Activated CD4-positive, alpha-beta memory T cell treated with anti-CD3 and anti-CD28 coated beads, Interleukin-2, amount 10 ng/mL, durations not matched to agents 7 days and 5 days (primary cell): ENCODE measurements around the gene TRMT6. TPM values are rescaled to one million over a fixed set of nuclear protein-coding genes. Genes with fewer than 3 reads are reported as not detected.

Source experiments
- CTCF ChIA-PET: fragments of 350-600 bp; sonication (Branson Sonifier 250); formaldehyde crosslinking; loops from one replicate; lab custom pipeline; 2021; ENCODE audit warnings: antibody characterized with exemption, inconsistent platforms; lab: Charles Lee
- POLR2A ChIA-PET: fragments of 350-600 bp; sonication (Branson Sonifier 250); formaldehyde crosslinking; loops from one replicate; lab custom pipeline; 2021; ENCODE audit warnings: antibody characterized with exemption; lab: Charles Lee
- DNase-seq: peaks from one replicate; pipeline ENCODE4 v3.0.0-alpha.2; 2020
- H3K27ac Mint-ChIP-seq: one replicate; pipeline ENCODE4 v1.8.0; 2021; ENCODE audit warnings: mild to moderate bottlenecking, mixed read lengths
- H3K27me3 Mint-ChIP-seq: one replicate; pipeline ENCODE4 v1.8.0; 2021; ENCODE audit warnings: mixed read lengths
- H3K36me3 Mint-ChIP-seq: one replicate; pipeline ENCODE4 v1.8.0; 2021; ENCODE audit warnings: low read depth, mixed read lengths
- H3K4me1 Mint-ChIP-seq: one replicate; pipeline ENCODE4 v1.8.0; 2021; ENCODE audit warnings: mixed read lengths
- H3K4me3 Mint-ChIP-seq: one replicate; pipeline ENCODE4 v1.8.0; 2021; ENCODE audit warnings: mild to moderate bottlenecking, mixed read lengths
- H3K9me3 Mint-ChIP-seq: one replicate; pipeline ENCODE4 v1.8.0; 2021; ENCODE audit warnings: mixed read lengths
- total RNA-seq, 2 experiments: library from RNA; stranded (reverse); gene quantifications; one replicate each; pipeline ENCODE4 v1.2.3, GENCODE V29; 2021

Gene TRMT6
- total RNA-seq, 2 experiments from 2014 or later, result 17.0 to 19.1 TPM

DNA sequence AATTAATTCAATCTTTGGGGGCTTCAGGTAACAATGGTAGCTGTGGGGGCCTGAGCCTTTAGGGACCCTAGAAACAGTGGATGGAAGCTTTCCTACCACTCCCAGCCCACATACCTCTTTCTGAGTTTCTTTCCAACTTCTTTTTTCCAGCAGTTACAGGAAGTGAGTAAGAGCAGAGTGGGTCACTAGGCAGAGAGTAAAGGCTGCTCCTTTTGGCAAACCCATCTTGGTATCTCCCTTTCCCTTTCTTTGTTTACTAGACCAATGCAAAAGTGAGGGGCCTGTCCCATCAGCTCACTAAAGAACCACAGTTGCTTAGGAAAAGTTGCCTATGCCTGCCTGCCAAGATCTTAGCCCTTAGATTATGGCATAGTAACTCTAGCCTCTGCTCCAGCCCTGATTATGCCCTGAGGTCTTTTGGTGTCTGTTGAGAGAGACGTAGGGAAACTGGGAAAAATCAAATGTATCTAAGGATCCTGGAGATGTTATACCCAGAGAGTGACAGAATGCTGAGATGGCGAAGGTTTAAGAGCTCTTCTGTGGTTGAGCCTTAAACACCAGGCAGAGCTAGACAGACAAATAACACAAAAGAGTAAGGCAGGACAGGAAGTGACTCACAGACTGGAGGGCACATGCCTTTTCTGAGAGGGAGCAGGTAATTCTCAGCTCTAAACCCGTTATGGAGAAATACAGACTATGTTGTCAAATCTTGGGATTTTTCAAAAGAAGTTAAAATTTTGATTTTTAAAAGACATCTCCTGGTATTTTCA lies 31.3 kb downstream of the TRMT6 start:
- ChIA-PET CTCF (interaction anchor here (0.7 to 0.9 kb wide), 4 partner anchors 75 to 121 kb away, joined by 3 read pairs; no protein-coding TSS in a partner anchor), POLR2A (interaction anchor here (0.8 to 1.8 kb wide), 5 partner anchors 26 to 76 kb away, joined by 3 to 5 read pairs (median 3); no protein-coding TSS in a partner anchor)
- DNase-seq, result peak; percentile 32
- H3K27me3 Mint-ChIP-seq, result peaks cover 17% of the 10 kb centered on the region
- H3K36me3 Mint-ChIP-seq, result no peaks in the 10 kb centered on the region
- H3K9me3 Mint-ChIP-seq, result no peaks in the 10 kb centered on the region
- H3K4me1 Mint-ChIP-seq, result peaks cover 20% of the 10 kb centered on the region
- peak overlapping the region; percentile 4 for H3K27ac Mint-ChIP-seq
- H3K4me3 Mint-ChIP-seq, result no peak overlapping the region

DNA sequence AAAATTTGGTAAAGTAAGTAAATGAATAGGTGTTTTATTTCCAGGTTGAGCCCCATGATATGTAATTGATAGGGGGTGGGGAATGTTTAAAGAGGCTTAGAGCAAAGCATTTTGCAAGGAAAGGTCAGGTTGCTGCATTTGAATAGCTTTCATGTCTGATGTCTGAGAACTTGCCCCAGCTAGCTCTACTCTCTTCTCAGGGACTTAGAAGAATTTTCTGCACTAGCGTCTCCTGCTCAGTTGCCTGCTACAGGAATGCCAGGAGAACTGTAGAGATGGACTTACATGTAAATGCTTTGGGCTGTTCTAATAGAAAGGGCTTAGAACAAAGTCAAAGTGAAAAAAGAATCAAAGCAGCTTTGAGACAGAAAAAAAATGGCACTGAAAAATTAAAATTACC lies 35.5 kb downstream of the TRMT6 start:
- Mint-ChIP-seq H3K4me3 (no peak overlapping the region), H3K4me1 (peaks cover 24% of the 10 kb centered on the region), H3K27me3 (peaks cover 45% of the 10 kb centered on the region), H3K27ac (no peak overlapping the region), H3K9me3 (no peaks in the 10 kb centered on the region), H3K36me3 (no peaks in the 10 kb centered on the region)
- CTCF ChIA-PET, result no interaction called here
- POLR2A ChIA-PET, result interaction anchor here (0.6 kb wide), 1 partner anchor 165 kb away, joined by 3 read pairs; no protein-coding TSS in a partner anchor
- no peak for DNase-seq

DNA sequence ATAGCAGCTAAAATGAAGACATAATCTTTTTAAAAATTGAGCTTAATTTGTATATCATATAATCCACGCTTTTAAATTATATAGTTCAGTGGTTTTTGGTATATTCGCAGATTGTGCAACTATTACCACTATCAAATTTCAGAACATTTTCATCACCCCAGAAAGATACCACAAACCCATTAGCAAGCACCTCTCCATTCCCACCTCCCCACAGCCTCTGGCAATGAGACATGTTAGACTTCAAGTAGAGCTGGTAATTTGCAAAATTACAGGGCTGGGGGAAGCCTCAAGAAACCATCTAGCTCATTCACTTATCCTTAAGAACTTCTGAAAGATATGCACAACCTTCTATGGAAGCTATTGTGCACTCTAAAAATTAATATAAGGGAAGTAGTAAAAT lies 37.2 kb downstream of the TRMT6 start:
- DNase-seq, result no peak
- ChIA-PET POLR2A (no interaction called here), CTCF (no interaction called here)
- H3K4me3 Mint-ChIP-seq, result no peak overlapping the region
- H3K27me3 Mint-ChIP-seq, result peaks cover 53% of the 10 kb centered on the region
- H3K36me3 Mint-ChIP-seq, result no peaks in the 10 kb centered on the region
- peaks cover 12% of the 10 kb centered on the region for H3K4me1 Mint-ChIP-seq
- no peak overlapping the region for H3K27ac Mint-ChIP-seq
- H3K9me3 Mint-ChIP-seq, result no peaks in the 10 kb centered on the region

DNA sequence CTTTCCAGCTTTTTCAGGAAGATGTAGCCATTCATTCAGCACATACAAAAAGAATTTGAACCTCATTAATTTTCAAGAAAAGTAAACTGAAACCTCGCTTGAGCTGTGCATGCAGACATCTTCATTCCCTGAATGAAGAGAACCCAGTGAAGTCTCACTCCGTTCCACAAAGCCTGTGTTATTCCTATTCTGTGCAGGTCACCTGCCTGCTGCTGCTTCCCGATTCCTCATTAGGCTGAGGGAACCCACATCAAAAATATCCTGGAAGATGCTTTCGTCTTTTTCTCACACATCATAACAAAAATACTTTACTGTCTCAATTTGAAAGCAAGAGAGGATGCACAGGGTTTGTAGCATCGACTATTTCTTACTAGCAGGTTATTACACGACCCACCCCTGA lies 40.1 kb downstream of the TRMT6 start:
- no peak for DNase-seq
- peaks cover 53% of the 10 kb centered on the region for H3K27me3 Mint-ChIP-seq
- POLR2A ChIA-PET, result no interaction called here
- peaks cover 12% of the 10 kb centered on the region for H3K4me1 Mint-ChIP-seq
- no peaks in the 10 kb centered on the region for H3K36me3 Mint-ChIP-seq
- CTCF ChIA-PET, result no interaction called here
- H3K4me3 Mint-ChIP-seq, result no peak overlapping the region
- H3K27ac Mint-ChIP-seq, result no peak overlapping the region
- H3K9me3 Mint-ChIP-seq, result no peaks in the 10 kb centered on the region

DNA sequence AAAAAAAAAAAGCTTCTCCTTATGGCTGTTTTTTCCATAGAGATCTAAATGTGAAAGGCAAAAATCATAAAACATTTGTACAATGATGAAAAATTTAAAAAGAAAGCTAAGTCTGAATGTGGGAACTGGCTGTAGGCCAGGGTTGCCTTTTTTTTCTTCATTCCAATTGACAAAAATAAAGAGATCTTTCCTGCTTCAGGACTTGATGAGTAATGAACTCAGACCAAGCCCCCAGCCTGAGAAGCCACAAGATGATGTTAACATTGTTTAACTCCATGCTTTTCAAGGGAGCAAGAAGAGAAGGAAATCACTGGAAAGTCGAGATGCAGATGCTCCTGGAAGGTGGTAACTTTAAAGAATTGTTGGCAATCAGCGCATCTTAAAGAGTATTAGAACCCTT lies 41.4 kb downstream of the TRMT6 start:
- no peak for DNase-seq
- H3K36me3 Mint-ChIP-seq, result no peaks in the 10 kb centered on the region
- ChIA-PET CTCF (no interaction called here), POLR2A (no interaction called here)
- H3K9me3 Mint-ChIP-seq, result no peaks in the 10 kb centered on the region
- H3K27ac Mint-ChIP-seq, result no peak overlapping the region
- peaks cover 12% of the 10 kb centered on the region for H3K4me1 Mint-ChIP-seq
- peaks cover 47% of the 10 kb centered on the region for H3K27me3 Mint-ChIP-seq
- H3K4me3 Mint-ChIP-seq, result no peak overlapping the region

DNA sequence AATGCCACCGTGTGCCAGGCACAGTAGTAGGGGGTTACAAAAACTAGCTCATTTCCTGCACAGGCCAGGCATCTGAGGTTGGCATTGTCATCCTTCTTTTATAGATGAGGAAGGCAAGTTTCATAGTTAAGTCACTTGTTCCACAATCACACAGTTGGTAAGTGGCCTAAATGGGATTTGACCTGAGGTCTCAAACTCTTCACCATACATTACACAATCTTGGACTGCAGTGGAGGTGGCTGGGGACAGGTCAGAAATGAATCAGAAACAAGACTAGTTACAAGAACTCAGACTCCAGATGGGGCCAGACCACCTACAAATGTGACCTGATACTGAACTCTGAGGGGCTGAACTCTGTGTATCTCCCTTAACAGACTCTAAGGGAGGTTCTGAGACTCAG lies 49.4 kb downstream of the TRMT6 start:
- H3K9me3 Mint-ChIP-seq, result no peaks in the 10 kb centered on the region
- H3K27ac Mint-ChIP-seq, result no peak overlapping the region
- H3K4me1 Mint-ChIP-seq, result no peaks in the 10 kb centered on the region
- no peaks in the 10 kb centered on the region for H3K36me3 Mint-ChIP-seq
- peaks cover 15% of the 10 kb centered on the region for H3K27me3 Mint-ChIP-seq
- ChIA-PET CTCF (no interaction called here), POLR2A (no interaction called here)
- no peak overlapping the region for H3K4me3 Mint-ChIP-seq
- no peak for DNase-seq

DNA sequence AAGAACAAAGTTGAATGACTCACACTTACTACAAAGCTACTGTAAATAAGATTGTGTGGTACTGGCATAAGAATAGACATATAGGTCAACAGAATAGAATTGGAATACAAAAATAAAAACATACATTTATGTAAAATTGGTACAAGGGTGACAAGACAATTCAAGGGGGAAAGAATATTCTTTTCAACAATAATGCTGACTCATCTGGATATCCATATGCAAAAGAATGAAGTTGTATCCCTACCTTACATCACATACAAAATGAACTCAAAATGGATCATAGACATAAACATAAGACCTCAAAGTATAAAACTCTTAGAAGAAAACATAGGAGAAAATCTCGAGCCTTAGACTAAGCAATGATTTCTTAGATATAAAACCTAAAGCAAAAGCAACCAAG lies 50.9 kb downstream of the TRMT6 start:
- Mint-ChIP-seq H3K27ac (no peak overlapping the region), H3K36me3 (no peaks in the 10 kb centered on the region), H3K4me1 (no peaks in the 10 kb centered on the region), H3K4me3 (no peak overlapping the region), H3K27me3 (peaks cover 17% of the 10 kb centered on the region), H3K9me3 (no peaks in the 10 kb centered on the region)
- CTCF ChIA-PET, result no interaction called here
- POLR2A ChIA-PET, result no interaction called here
- DNase-seq, result no peak

DNA sequence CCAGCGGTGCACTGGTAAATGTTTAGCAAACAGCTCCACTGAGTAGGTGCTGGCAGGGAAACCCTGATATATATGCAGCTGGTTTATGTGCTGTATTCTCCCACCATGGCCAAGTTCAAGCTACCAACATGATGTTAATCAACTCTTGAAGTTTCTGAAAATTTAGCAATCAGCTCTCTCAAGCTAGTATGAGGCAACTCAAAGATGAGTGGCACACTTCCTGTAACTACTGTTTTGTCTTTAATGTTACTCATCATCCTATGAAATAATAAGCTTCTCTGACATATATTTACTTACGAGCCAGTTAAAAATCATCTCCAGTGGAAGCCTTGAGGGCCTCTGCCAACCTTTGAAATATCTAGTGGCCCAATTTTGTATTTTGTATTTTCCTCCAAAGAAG lies 54.7 kb downstream of the TRMT6 start:
- ChIA-PET POLR2A (no interaction called here), CTCF (no interaction called here)
- Mint-ChIP-seq H3K4me3 (no peak overlapping the region), H3K36me3 (no peaks in the 10 kb centered on the region), H3K27ac (no peak overlapping the region), H3K27me3 (peaks cover 18% of the 10 kb centered on the region), H3K4me1 (no peaks in the 10 kb centered on the region), H3K9me3 (no peaks in the 10 kb centered on the region)
- no peak for DNase-seq

DNA sequence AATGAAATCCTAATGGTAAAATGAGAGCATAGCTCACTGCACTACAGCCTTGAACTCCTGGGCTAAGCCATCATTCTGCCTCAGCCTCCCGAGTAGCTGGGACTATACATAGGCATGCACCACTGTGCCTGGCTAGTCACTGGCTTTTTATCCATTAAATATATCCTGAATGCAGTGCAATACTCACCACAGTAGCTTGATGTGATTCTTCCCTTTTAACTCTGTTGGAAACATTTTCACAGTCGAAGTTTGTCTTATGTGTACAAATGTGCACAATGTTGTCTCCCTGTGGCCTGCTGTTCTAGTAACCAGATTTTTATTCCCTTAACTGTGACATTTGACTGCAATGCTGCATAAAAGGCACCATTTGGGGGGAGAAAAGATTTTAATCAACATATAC lies 56.7 kb downstream of the TRMT6 start:
- no peaks in the 10 kb centered on the region for H3K4me1 Mint-ChIP-seq
- H3K36me3 Mint-ChIP-seq, result no peaks in the 10 kb centered on the region
- H3K9me3 Mint-ChIP-seq, result no peaks in the 10 kb centered on the region
- H3K27ac Mint-ChIP-seq, result no peak overlapping the region
- no peak overlapping the region for H3K4me3 Mint-ChIP-seq
- peaks cover 18% of the 10 kb centered on the region for H3K27me3 Mint-ChIP-seq
- DNase-seq, result no peak
- POLR2A ChIA-PET, result no interaction called here
- CTCF ChIA-PET, result no interaction called here

DNA sequence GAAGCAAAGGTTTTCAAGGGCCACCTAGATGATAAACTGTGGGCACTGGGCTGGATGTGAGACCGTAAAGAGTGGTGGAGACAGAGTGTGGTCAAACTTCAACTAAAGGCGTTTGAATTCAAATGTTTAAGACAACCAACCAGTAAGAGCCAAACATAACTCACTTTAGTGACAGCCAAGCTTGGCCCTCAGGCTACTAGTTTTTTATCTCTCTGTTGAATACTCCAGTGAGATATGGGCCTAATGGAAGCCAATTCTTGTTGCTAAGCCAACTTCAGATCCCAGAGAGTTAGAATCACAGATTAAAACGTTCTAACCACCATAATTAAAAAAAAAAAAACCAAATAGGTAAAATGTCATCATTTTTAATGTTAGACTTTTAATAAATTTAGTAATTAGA lies 57.3 kb downstream of the TRMT6 start:
- Mint-ChIP-seq H3K27me3 (peaks cover 18% of the 10 kb centered on the region), H3K27ac (no peak overlapping the region), H3K4me3 (no peak overlapping the region), H3K9me3 (no peaks in the 10 kb centered on the region), H3K4me1 (no peaks in the 10 kb centered on the region), H3K36me3 (no peaks in the 10 kb centered on the region)
- no peak for DNase-seq
- ChIA-PET POLR2A (no interaction called here), CTCF (no interaction called here)

DNA sequence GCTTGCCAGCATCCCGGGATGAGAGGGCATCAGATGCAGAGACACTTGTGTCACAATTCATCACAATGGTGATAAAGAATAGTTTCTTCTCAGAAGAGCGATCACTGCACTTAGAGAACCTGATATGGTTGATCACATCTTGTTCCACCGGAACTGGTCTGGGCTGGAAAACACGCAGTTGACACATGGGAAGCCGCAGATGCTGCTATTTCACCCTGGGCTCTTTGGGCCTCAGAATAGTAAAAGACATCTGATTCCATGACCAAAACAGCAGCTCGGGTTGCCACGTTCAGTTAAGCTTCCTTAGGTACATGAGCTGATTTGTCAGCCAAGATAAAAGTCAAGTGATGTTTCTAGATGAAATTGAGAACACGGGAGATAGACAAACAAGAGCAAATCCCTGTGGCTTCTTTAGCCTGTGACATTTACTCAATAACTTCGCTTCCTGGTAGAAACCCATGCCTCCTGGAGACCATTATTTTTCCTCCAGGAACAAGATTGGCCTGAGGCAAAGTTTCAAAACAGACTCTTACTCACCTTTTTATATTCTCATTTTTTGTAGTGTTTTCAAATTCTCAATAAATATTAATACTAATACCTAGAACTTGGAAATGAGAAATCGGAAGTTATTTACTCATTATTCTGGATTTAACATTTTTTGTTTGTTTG lies 59.4 kb downstream of the TRMT6 start:
- H3K4me3 Mint-ChIP-seq, result no peak overlapping the region
- DNase-seq, result no peak
- no peak overlapping the region for H3K27ac Mint-ChIP-seq
- H3K4me1 Mint-ChIP-seq, result no peaks in the 10 kb centered on the region
- ChIA-PET CTCF (interaction anchor here (0.6 kb wide), 1 partner anchor 152 kb away, joined by 4 read pairs; no protein-coding TSS in a partner anchor), POLR2A (no interaction called here)
- H3K36me3 Mint-ChIP-seq, result no peaks in the 10 kb centered on the region
- H3K9me3 Mint-ChIP-seq, result no peaks in the 10 kb centered on the region
- H3K27me3 Mint-ChIP-seq, result peaks cover 3% of the 10 kb centered on the region

DNA sequence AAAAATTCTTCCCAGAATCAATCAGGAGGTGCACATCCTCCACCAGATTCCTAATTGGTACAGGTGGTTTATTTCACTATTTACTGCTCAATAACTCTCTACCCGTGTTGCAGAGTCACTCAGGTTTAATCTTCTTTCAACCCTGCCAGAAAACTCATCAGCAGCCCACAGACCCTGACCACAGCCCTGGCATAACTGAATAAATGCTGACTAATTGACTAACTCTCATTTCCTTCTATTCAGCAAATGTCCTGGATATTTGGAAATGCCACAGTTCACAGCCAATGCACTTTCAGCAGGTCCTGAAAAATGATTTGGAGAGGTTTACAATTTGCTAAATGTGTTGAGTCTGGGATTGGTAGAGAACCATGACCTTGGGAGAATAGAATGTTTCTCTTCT lies 62.3 kb downstream of the TRMT6 start:
- CTCF ChIA-PET, result no interaction called here
- H3K4me3 Mint-ChIP-seq, result no peak overlapping the region
- no peaks in the 10 kb centered on the region for H3K4me1 Mint-ChIP-seq
- H3K9me3 Mint-ChIP-seq, result no peaks in the 10 kb centered on the region
- H3K27me3 Mint-ChIP-seq, result peaks cover 1% of the 10 kb centered on the region
- POLR2A ChIA-PET, result no interaction called here
- H3K36me3 Mint-ChIP-seq, result no peaks in the 10 kb centered on the region
- DNase-seq, result no peak
- H3K27ac Mint-ChIP-seq, result no peak overlapping the region

DNA sequence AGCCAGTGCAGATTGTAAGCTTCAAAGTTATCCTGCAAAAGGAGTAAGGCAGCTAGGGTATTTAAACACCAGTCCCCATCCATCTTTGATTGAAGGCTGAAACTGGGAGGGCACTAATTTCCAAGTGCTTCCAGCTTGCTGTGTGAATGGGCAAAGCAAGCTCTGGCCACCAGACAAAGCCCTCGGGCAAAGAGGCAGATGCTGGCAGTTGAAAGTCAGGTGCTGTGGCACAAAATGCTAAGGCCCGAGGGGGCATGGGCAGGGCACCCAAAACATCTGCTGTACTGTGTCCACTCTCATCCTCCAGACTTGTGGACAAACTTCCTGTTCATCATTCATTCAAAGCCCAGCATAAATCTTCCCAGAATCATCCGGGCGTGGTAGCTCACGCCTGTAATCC lies 62.9 kb downstream of the TRMT6 start:
- ChIA-PET CTCF (interaction anchor here (0.6 kb wide), 2 partner anchors 10 to 108 kb away, joined by 3 to 5 read pairs; no protein-coding TSS in a partner anchor), POLR2A (no interaction called here)
- no peak for DNase-seq
- H3K4me1 Mint-ChIP-seq, result no peaks in the 10 kb centered on the region
- no peaks in the 10 kb centered on the region for H3K9me3 Mint-ChIP-seq
- no peak overlapping the region for H3K27ac Mint-ChIP-seq
- no peak overlapping the region for H3K4me3 Mint-ChIP-seq
- H3K36me3 Mint-ChIP-seq, result no peaks in the 10 kb centered on the region
- peaks cover 1% of the 10 kb centered on the region for H3K27me3 Mint-ChIP-seq
